Ishikawa (cell line): ENCODE results near the gene IRAK1.

Experiments used
- CREB1 ChIP-seq: IDR thresholded peaks from 2 replicates; pipeline ENCODE4 v1.6.1; 2012; ENCODE audit warnings: low read depth
- FOXM1 ChIP-seq: IDR thresholded peaks from 2 replicates; pipeline ENCODE4 v1.6.1; 2012; ENCODE audit warnings: low read depth, borderline replicate concordance
- RAD21 ChIP-seq: IDR thresholded peaks from 2 replicates; pipeline ENCODE4 v1.6.1; 2012; ENCODE audit warnings: low read depth
- TAF1 ChIP-seq: IDR thresholded peaks from 2 replicates; pipeline ENCODE4 v1.6.1; 2012; ENCODE audit warnings: low read depth, mild to moderate bottlenecking
- YY1 ChIP-seq: IDR thresholded peaks from 2 replicates; pipeline ENCODE4 v1.6.1; 2012; ENCODE audit warnings: low read depth
- TF ChIP-seq, protein P1 (sequence below): IDR thresholded peaks from 2 replicates; pipeline ENCODE4 v1.6.1; 2012; ENCODE audit warnings: low read depth, mild to moderate bottlenecking
- TF ChIP-seq, protein P2 (sequence below): IDR thresholded peaks from 2 replicates; pipeline ENCODE4 v1.6.1; 2012

GRCh38 chrX:154044091-154044490, 24.4 kb upstream of the IRAK1 start:
- TF ChIP-seq TAF1, result no peak
- no peak for TF ChIP-seq RAD21
- TF ChIP-seq, protein P1, sequence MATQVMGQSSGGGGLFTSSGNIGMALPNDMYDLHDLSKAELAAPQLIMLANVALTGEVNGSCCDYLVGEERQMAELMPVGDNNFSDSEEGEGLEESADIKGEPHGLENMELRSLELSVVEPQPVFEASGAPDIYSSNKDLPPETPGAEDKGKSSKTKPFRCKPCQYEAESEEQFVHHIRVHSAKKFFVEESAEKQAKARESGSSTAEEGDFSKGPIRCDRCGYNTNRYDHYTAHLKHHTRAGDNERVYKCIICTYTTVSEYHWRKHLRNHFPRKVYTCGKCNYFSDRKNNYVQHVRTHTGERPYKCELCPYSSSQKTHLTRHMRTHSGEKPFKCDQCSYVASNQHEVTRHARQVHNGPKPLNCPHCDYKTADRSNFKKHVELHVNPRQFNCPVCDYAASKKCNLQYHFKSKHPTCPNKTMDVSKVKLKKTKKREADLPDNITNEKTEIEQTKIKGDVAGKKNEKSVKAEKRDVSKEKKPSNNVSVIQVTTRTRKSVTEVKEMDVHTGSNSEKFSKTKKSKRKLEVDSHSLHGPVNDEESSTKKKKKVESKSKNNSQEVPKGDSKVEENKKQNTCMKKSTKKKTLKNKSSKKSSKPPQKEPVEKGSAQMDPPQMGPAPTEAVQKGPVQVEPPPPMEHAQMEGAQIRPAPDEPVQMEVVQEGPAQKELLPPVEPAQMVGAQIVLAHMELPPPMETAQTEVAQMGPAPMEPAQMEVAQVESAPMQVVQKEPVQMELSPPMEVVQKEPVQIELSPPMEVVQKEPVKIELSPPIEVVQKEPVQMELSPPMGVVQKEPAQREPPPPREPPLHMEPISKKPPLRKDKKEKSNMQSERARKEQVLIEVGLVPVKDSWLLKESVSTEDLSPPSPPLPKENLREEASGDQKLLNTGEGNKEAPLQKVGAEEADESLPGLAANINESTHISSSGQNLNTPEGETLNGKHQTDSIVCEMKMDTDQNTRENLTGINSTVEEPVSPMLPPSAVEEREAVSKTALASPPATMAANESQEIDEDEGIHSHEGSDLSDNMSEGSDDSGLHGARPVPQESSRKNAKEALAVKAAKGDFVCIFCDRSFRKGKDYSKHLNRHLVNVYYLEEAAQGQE, result no peak
- no peak for TF ChIP-seq CREB1
- TF ChIP-seq, protein P2, sequence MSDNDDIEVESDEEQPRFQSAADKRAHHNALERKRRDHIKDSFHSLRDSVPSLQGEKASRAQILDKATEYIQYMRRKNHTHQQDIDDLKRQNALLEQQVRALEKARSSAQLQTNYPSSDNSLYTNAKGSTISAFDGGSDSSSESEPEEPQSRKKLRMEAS, result no peak
- TF ChIP-seq FOXM1, result no peak
- TF ChIP-seq YY1, result no peak
